T-helper 2 cell treated with Interferon-gamma antibody and Interleukin-4, amounts not matched to agents 100 ng/mL and 5 ng/mL, for 36 hours (primary cell): ENCODE measurements around the gene TXLNB. TPM values are rescaled to one million over a fixed set of nuclear protein-coding genes. Genes with fewer than 3 reads are reported as not detected.

ENCODE experiments used
- intact Hi-C: fragments of 100-400 bp; cut with micrococcal nuclease; formaldehyde crosslinking; loops from one replicate; pipeline ENCODE4 v1.15.1; 2023
- total RNA-seq: library from RNA; stranded (reverse); gene quantifications from 2 replicates; pipeline ENCODE4 v1.2.3, GENCODE V29; 2022

Gene TXLNB
- total RNA-seq = 0.36 and 0.55 TPM in 2 replicates

- intact Hi-C loops = loop anchor here (1.0 to 10.0 kb wide), 10 partner anchors 42 to 1467 kb away; partner anchors contain the start of gene ABRACL
Observed at GRCh38 chr6:139291813-139292619, at the start of gene TXLNB. TSS of gene TXLNB (minus strand) at chr6:139291998. CDS start at chr6:139288899, 3,099 bp downstream.

GRCh38 chr6:139341060-139341459 is 49.3 kb upstream of the TXLNB start:
- intact Hi-C loops = no loop called here

GRCh38 chr6:139338795-139339194 is 47.0 kb upstream of the TXLNB start:
- intact Hi-C loops = no loop called here

- intact Hi-C loops = no loop called here
Observed at GRCh38 chr6:139337830-139338229, 46.0 kb upstream of the TXLNB start.

GRCh38 chr6:139337001-139337400 is 45.2 kb upstream of the TXLNB start:
- intact Hi-C loops = no loop called here

GRCh38 chr6:139336488-139336887 is 44.7 kb upstream of the TXLNB start:
- intact Hi-C loops = no loop called here

GRCh38 chr6:139335447-139336210 is 43.8 kb upstream of the TXLNB start:
- intact Hi-C loops = no loop called here

- intact Hi-C loops = no loop called here
Observed at GRCh38 chr6:139334806-139335446, 43.1 kb upstream of the TXLNB start.

GRCh38 chr6:139330826-139331500 is 39.2 kb upstream of the TXLNB start:
- intact Hi-C loops = no loop called here

- intact Hi-C loops = no loop called here
Observed at GRCh38 chr6:139330306-139330705, 38.5 kb upstream of the TXLNB start.

GRCh38 chr6:139329224-139329623 is 37.4 kb upstream of the TXLNB start:
- intact Hi-C loops = no loop called here

GRCh38 chr6:139327038-139327437 is 35.2 kb upstream of the TXLNB start:
- intact Hi-C loops = no loop called here

GRCh38 chr6:139325686-139326085 is 33.9 kb upstream of the TXLNB start:
- intact Hi-C loops = loop anchor here (2.0 kb wide), 1 partner anchor 39 kb away; no protein-coding TSS in a partner anchor

GRCh38 chr6:139325125-139325524 is 33.3 kb upstream of the TXLNB start:
- intact Hi-C loops = loop anchor here (2.0 kb wide), 1 partner anchor 40 kb away; no protein-coding TSS in a partner anchor

GRCh38 chr6:139324301-139324555 is 32.4 kb upstream of the TXLNB start:
- intact Hi-C loops = loop anchor here (2.0 to 5.0 kb wide), 3 partner anchors 41 to 187 kb away; partner anchors contain the start of gene HECA

- intact Hi-C loops = loop anchor here (1.0 to 5.0 kb wide), 8 partner anchors 33 to 295 kb away; partner anchors contain the start of genes ABRACL, CITED2 and HECA
Observed at GRCh38 chr6:139323511-139324300, 31.9 kb upstream of the TXLNB start.

GRCh38 chr6:139320081-139320480 is 28.3 kb upstream of the TXLNB start:
- intact Hi-C loops = loop anchor here (5.0 kb wide), 2 partner anchors 103 to 183 kb away; partner anchors contain the start of gene HECA

GRCh38 chr6:139316622-139317317 is 25.0 kb upstream of the TXLNB start:
- intact Hi-C loops = no loop called here

GRCh38 chr6:139313784-139314545 is 22.2 kb upstream of the TXLNB start:
- intact Hi-C loops = no loop called here
